PC-9 (cell line): ENCODE measurements around the gene PLA2G4C. TPM values are rescaled to one million over a fixed set of nuclear protein-coding genes. Genes with fewer than 3 reads are reported as not detected.
A peak's percentile ranks its signal among the peaks of the same experiment; 100 is the strongest.

Source experiments
- BruUV-seq: library from RNA; stranded (reverse); fragments of 400-500 nt; replicated peaks from 2 replicates; lab custom pipeline; 2021; lab: Mats Ljungman, UMichigan
- CTCF ChIA-PET: fragments of 300-600 bp; sonication (Branson Sonifier 250); formaldehyde crosslinking; loops from one replicate; lab custom pipeline; 2022; ENCODE audit warnings: antibody characterized with exemption; lab: Charles Lee
- POLR2A ChIA-PET: fragments of 300-600 bp; sonication (Branson Sonifier 250); formaldehyde crosslinking; loops from one replicate; lab custom pipeline; 2022; ENCODE audit warnings: antibody characterized with exemption; ENCODE audit not compliant: unreplicated experiment; lab: Charles Lee
- DNase-seq, 2 experiments: peaks; one replicate each; pipeline versions ENCODE4 v3.0.0 to v3.0.0-alpha.2; 2015 to 2022; ENCODE audit warnings: mixed read lengths in 1 of 2
- H2AFZ ChIP-seq: fragments of 200-600 bp; sonication (generic); 2 replicates; pipeline ENCODE4 v1.8.1; 2017; ENCODE audit warnings: antibody characterized with exemption
- H3F3A ChIP-seq: fragments of 200-600 bp; sonication (generic); 2 replicates; pipeline ENCODE4 v1.8.1; 2017; ENCODE audit warnings: antibody characterized with exemption, mild to moderate bottlenecking, low read depth; ENCODE audit not compliant: insufficient read depth
- H3K27ac ChIP-seq: fragments of 200-600 bp; sonication (generic); 2 replicates; pipeline ENCODE4 v1.6.1; 2016; ENCODE audit warnings: mixed run types
- H3K27me3 ChIP-seq: fragments of 200-600 bp; sonication (generic); 2 replicates; pipeline ENCODE4 v1.6.1; 2016; ENCODE audit warnings: low read depth, mixed run types; ENCODE audit not compliant: insufficient read depth
- H3K36me3 ChIP-seq: fragments of 200-600 bp; sonication (generic); 2 replicates; pipeline ENCODE4 v1.6.1; 2016; ENCODE audit warnings: low read depth, mixed run types
- H3K4me1 ChIP-seq: fragments of 200-600 bp; sonication (generic); replicated peaks from 2 replicates; pipeline ENCODE4 v1.6.1; 2016; ENCODE audit warnings: mixed run types; ENCODE audit not compliant: insufficient read depth
- H3K4me2 ChIP-seq: fragments of 200-600 bp; sonication (generic); 2 replicates; pipeline ENCODE4 v1.6.1; 2017; ENCODE audit warnings: mixed run types
- H3K4me3 ChIP-seq: fragments of 200-600 bp; sonication (generic); 2 replicates; pipeline ENCODE4 v1.6.1; 2016; ENCODE audit warnings: mixed run types
- H3K79me2 ChIP-seq: fragments of 200-600 bp; sonication (generic); 2 replicates; pipeline ENCODE4 v1.6.1; 2017; ENCODE audit warnings: low read depth, mixed run types
- H3K9me2 ChIP-seq: fragments of 200-600 bp; sonication (generic); 2 replicates; pipeline ENCODE4 v1.8.1; 2017; ENCODE audit warnings: mild to moderate bottlenecking; ENCODE audit not compliant: insufficient read depth
- H3K9me3 ChIP-seq: fragments of 200-600 bp; sonication (generic); 2 replicates; pipeline ENCODE4 v1.8.1; 2016; ENCODE audit warnings: low read depth; ENCODE audit not compliant: insufficient read depth
- H4K20me1 ChIP-seq: fragments of 200-600 bp; sonication (generic); 2 replicates; pipeline ENCODE4 v1.8.1; 2017; ENCODE audit not compliant: insufficient read depth
- EZH2 ChIP-seq: fragments of 200-600 bp; sonication (generic); IDR thresholded peaks from 2 replicates; pipeline ENCODE4 v1.8.0; 2017; ENCODE audit warnings: antibody characterized with exemption, low read depth
- intact Hi-C: fragments of 100-400 bp; cut with micrococcal nuclease; formaldehyde crosslinking; loops from one replicate; pipeline ENCODE4 v1.10.0; 2022; ENCODE audit not compliant: unreplicated experiment
- total RNA-seq: library from RNA; stranded (reverse); gene quantifications from 2 replicates; pipeline ENCODE4 v1.2.3, GENCODE V29; 2021
- TF ChIP-seq, protein P1 (sequence below): fragments of 200-600 bp; sonication (generic); conservative IDR thresholded peaks from 2 replicates; pipeline ENCODE4 v1.6.1; 2017; ENCODE audit warnings: mixed run types, antibody characterized with exemption, mild to moderate bottlenecking, moderate library complexity

PLA2G4C gene
- total RNA-seq, 1 experiment from 2014 or later: not detected

- ChIA-PET CTCF (no interaction called here), POLR2A (no interaction called here)
- Histone ChIP-seq H3K4me2 (no peak overlapping the region), H3K4me3 (no peak overlapping the region), H3K36me3 (no peaks in the 10 kb centered on the region), H4K20me1 (no peaks in the 10 kb centered on the region), H3K4me1 (no peaks in the 10 kb centered on the region), H2AFZ (no peak overlapping the region), H3F3A (no peaks in the 10 kb centered on the region), H3K27ac (no peak overlapping the region), H3K9me2 (no peaks in the 10 kb centered on the region), H3K9me3 (peaks cover 3% of the 10 kb centered on the region; the same call in 1 of the 2 replicates), H3K79me2 (no peaks in the 10 kb centered on the region), H3K27me3 (peaks cover 56% of the 10 kb centered on the region)
- BruUV-seq: no TSS peak
- TF ChIP-seq, protein P1, sequence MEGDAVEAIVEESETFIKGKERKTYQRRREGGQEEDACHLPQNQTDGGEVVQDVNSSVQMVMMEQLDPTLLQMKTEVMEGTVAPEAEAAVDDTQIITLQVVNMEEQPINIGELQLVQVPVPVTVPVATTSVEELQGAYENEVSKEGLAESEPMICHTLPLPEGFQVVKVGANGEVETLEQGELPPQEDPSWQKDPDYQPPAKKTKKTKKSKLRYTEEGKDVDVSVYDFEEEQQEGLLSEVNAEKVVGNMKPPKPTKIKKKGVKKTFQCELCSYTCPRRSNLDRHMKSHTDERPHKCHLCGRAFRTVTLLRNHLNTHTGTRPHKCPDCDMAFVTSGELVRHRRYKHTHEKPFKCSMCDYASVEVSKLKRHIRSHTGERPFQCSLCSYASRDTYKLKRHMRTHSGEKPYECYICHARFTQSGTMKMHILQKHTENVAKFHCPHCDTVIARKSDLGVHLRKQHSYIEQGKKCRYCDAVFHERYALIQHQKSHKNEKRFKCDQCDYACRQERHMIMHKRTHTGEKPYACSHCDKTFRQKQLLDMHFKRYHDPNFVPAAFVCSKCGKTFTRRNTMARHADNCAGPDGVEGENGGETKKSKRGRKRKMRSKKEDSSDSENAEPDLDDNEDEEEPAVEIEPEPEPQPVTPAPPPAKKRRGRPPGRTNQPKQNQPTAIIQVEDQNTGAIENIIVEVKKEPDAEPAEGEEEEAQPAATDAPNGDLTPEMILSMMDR: no peak
- TF ChIP-seq EZH2: no peak
- intact Hi-C loops: no loop called here
- DNase-seq: no peak
Observed at GRCh38 chr19:48004236-48004635, 106.4 kb downstream of the PLA2G4C start.

DNA sequence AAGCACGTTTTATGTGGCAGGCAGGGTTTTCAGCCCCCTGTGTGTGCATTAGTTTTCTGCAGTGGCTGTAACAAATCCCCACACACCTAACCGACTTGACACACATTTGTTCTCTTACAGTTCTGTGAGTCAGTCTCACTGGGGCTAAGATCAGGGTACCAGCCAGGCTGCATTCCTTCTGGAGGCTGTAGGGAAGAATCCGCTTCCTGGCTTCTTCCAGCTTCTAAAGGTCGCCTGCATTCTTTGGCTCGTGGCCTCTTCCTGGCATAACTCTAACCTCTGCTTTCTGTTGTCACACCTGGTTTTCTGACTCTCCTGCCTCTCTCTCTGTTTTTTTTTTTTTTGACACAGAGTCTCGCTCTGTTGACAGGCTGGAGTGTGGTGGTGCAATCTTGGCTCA is 109.8 kb downstream of the PLA2G4C start:
- ChIA-PET CTCF (no interaction called here), POLR2A (no interaction called here)
- H3K27me3 ChIP-seq: peaks cover 54% of the 10 kb centered on the region
- no peaks in the 10 kb centered on the region for H3K9me2 ChIP-seq
- no peaks in the 10 kb centered on the region for H4K20me1 ChIP-seq
- no peaks in the 10 kb centered on the region for H3K36me3 ChIP-seq
- H3K4me2 ChIP-seq: no peak overlapping the region
- H3K27ac ChIP-seq: no peak overlapping the region
- H3K79me2 ChIP-seq: no peaks in the 10 kb centered on the region
- H3K4me1 ChIP-seq: no peaks in the 10 kb centered on the region
- TF ChIP-seq, protein P1: no peak
- TF ChIP-seq EZH2: no peak
- no peak overlapping the region for H3K4me3 ChIP-seq
- peaks cover 6% of the 10 kb centered on the region; the same call in 1 of the 2 replicates for H3K9me3 ChIP-seq
- no peak overlapping the region for H2AFZ ChIP-seq
- no peaks in the 10 kb centered on the region for H3F3A ChIP-seq
- intact Hi-C loops: no loop called here
- peak in 1 of 2 experiments; percentile 67 for DNase-seq
- BruUV-seq: no TSS peak

GRCh38 chr19:47998800-47999199 is 111.8 kb downstream of the PLA2G4C start:
- TF ChIP-seq, protein P1: no peak
- TF ChIP-seq EZH2: no peak
- intact Hi-C loops: no loop called here
- CTCF ChIA-PET: no interaction called here
- Histone ChIP-seq H3K4me1 (no peaks in the 10 kb centered on the region), H3K79me2 (no peaks in the 10 kb centered on the region), H3K9me3 (peaks cover 6% of the 10 kb centered on the region; the same call in 1 of the 2 replicates), H4K20me1 (no peaks in the 10 kb centered on the region), H3F3A (no peaks in the 10 kb centered on the region), H3K4me3 (no peak overlapping the region), H3K9me2 (no peaks in the 10 kb centered on the region; the same call in 1 of the 2 replicates), H3K27ac (no peak overlapping the region), H2AFZ (no peak overlapping the region), H3K4me2 (no peak overlapping the region), H3K27me3 (peaks cover 44% of the 10 kb centered on the region), H3K36me3 (no peaks in the 10 kb centered on the region)
- POLR2A ChIA-PET: no interaction called here
- BruUV-seq: no TSS peak
- no peak for DNase-seq

Other genes with a start within 250 kb of the PLA2G4C start
- gene SULT2A1, start 224.5 kb downstream of the PLA2G4C start, total RNA-seq: not detected in 2 replicates
- gene BSPH1, start 118.6 kb downstream of the PLA2G4C start, total RNA-seq: not detected in 2 replicates
- not detected in 2 replicates for gene ELSPBP1, start 116.2 kb downstream of the PLA2G4C start, total RNA-seq
- not detected in 2 replicates for gene CABP5, start 66.7 kb downstream of the PLA2G4C start, total RNA-seq
- 109 and 116 TPM in 2 replicates for gene LIG1, start 59.5 kb upstream of the PLA2G4C start, total RNA-seq
- 8.3 and 12.0 TPM in 2 replicates for gene ZSWIM9, start 59.9 kb upstream of the PLA2G4C start, total RNA-seq
- 17.7 and 25.6 TPM in 2 replicates for gene CARD8, start 145.1 kb upstream of the PLA2G4C start, total RNA-seq
- 14.8 and 15.5 TPM in 2 replicates for gene ZNF114, start 159.3 kb upstream of the PLA2G4C start, total RNA-seq
- 29.0 and 56.3 TPM in 2 replicates for gene EMP3, start 214.7 kb upstream of the PLA2G4C start, total RNA-seq